ENCODE measurements around the gene XRCC3. TPM values are rescaled to one million over a fixed set of nuclear protein-coding genes. Genes with fewer than 3 reads are reported as not detected.

Gene XRCC3
- total and polyA plus RNA-seq, 2 of the 8 experiments (the other 6 are each of a cell fraction or from before 2014, with no cell fraction given) = 36.9 to 41.8 TPM

GRCh38 chr14:103684871-103685270 lies 30.4 kb downstream of the XRCC3 start:
- Histone ChIP-seq H3K4me1 (replicated peaks in 1 of 4; ENCODE audit: control insufficient read depth in 3 of 4, insufficient read depth in 4 of 4, low read length in 3 of 4) (peaks cover 0 to 3% (median 0%) of the 10 kb centered on the region in 4 experiments; a peak in 1 of 7 replicates), H2BK12ac (ENCODE audit: low read depth, low read length) (no peak overlapping the region), H3K23ac (ENCODE audit: insufficient read length) (no peak overlapping the region), H3K27me3 (replicated peaks in 1 of 4; ENCODE audit: control insufficient read depth in 3 of 4, extremely low read depth in 1 of 4, insufficient read depth in 3 of 4, low read length in 3 of 4) (no peaks in the 10 kb centered on the region), H3K4me3 (ENCODE audit: extremely low read depth in 1 of 4, insufficient read depth in 2 of 4, low read depth in 3 of 4, low read length in 4 of 4) (no peak overlapping the region), H4K20me1 (replicated peaks in 1 of 2; ENCODE audit: control insufficient read depth in 1 of 2, insufficient read depth in 2 of 2, low read length in 2 of 2) (peaks cover 10% of the 10 kb centered on the region in 2 experiments), H3K9me3 (ENCODE audit: insufficient read depth in 2 of 2, low read depth in 1 of 2, low read length in 1 of 2) (no peaks in the 10 kb centered on the region), H2BK20ac (ENCODE audit: low read length) (no peak overlapping the region), H3K9ac (replicated peaks in 1 of 4; ENCODE audit: extremely low read depth in 1 of 4, low read depth in 3 of 4, low read length in 3 of 4) (no peak overlapping the region), H4K5ac (ENCODE audit: insufficient read length, low read depth, low read length) (no peak overlapping the region), H3K23me2 (ENCODE audit: low read depth, low read length) (no peaks in the 10 kb centered on the region), H3K4ac (replicated peaks; ENCODE audit: insufficient read length, low read depth, low read length) (no peak overlapping the region), H3K4me2 (ENCODE audit: insufficient read depth in 1 of 2, low read depth in 2 of 2, low read length in 2 of 2) (no peak overlapping the region), H2BK5ac (ENCODE audit: low read depth, low read length) (no peak overlapping the region), H2BK120ac (replicated peaks; ENCODE audit: low read depth, low read length) (no peak overlapping the region), H3K18ac (ENCODE audit: extremely low read depth, low read length) (no peak overlapping the region), H3K79me1 (ENCODE audit: low read depth, low read length) (peaks cover 5% of the 10 kb centered on the region), H2AK5ac (ENCODE audit: low read depth, low read length) (no peak overlapping the region), H3K36me3 (ENCODE audit: control insufficient read depth in 2 of 4, insufficient read depth in 4 of 4, low read length in 3 of 4) (peaks cover 20 to 70% (median 32%) of the 10 kb centered on the region in 4 experiments), H3K56ac (replicated peaks; ENCODE audit: insufficient read length, low read depth, low read length) (no peak overlapping the region), H3K79me2 (ENCODE audit: control insufficient read depth in 1 of 2, insufficient read depth in 2 of 2, low read length in 2 of 2) (peaks cover 0 to 3% of the 10 kb centered on the region in 2 experiments; a peak in 1 of 4 replicates), H4K8ac (ENCODE audit: extremely low read depth, insufficient read depth, low read length) (no peak overlapping the region), H4K91ac (replicated peaks; ENCODE audit: insufficient read length, low read length) (no peak overlapping the region), H3K27ac (ENCODE audit: low read depth, low read length) (no peak overlapping the region), H2BK15ac (ENCODE audit: low read length) (no peak overlapping the region), H3K14ac (ENCODE audit: insufficient read length) (no peak overlapping the region), H2AFZ (ENCODE audit: low read length) (no peak overlapping the region)
- DNase-seq (ENCODE audit: low read depth in 1 of 2, low spot score in 2 of 2) (no peak), FAIRE-seq (no peak)
- POLR2A ChIA-PET (ENCODE audit: partially characterized antibody) = interaction anchor here (1.6 to 2.0 kb wide), 2 partner anchors 9 to 16 kb away, joined by 4 to 6 read pairs; no protein-coding TSS in a partner anchor
- CTCF ChIA-PET (ENCODE audit: partially characterized antibody) = no interaction called here
- WGBS, 2 experiments (ENCODE audit: extremely low coverage in 1 of 2, insufficient coverage in 1 of 2, insufficient read length in 1 of 2, insufficient replicate concordance in 2 of 2, low coverage in 1 of 2, low lambda C conversion rate in 2 of 2, missing lambda C conversion rate in 1 of 2) = 97% methylated on average over 15 of the region's 15 CpGs; no CpG with 5 or more reads in 1 of the 2 experiments
- TF ChIP-seq KDM5A (IDR thresholded peaks at IDR 0.05; ENCODE audit: low read length) (no peak), CBX8 (IDR thresholded peaks at IDR 0.05; ENCODE audit: borderline replicate concordance, low read depth, low read length) (no peak), RBBP5 (IDR thresholded peaks at IDR 0.05; ENCODE audit: borderline replicate concordance, low read depth, low read length) (no peak), POLR2AphosphoS5 (IDR thresholded peaks at IDR 0.05; ENCODE audit: low read depth, low read length) (no peak), GABPA (IDR thresholded peaks at IDR 0.05; ENCODE audit: borderline replicate concordance, insufficient read depth, low read length) (no peak), JUN (IDR thresholded peaks at IDR 0.05; ENCODE audit: low read depth, low read length) (no peak), POU5F1 (IDR thresholded peaks at IDR 0.05; ENCODE audit: low read depth, low read length) (no peak), BRCA1 (IDR thresholded peaks at IDR 0.05; ENCODE audit: low read depth, low read length) (no peak), CTCF (IDR thresholded peaks at IDR 0.05; ENCODE audit: control extremely low read depth in 1 of 3, insufficient read depth in 1 of 3, low read depth in 1 of 3, low read length in 3 of 3) (no peak), SIN3A (conservative IDR thresholded peaks at IDR 0.05 in 1 of 2, IDR thresholded peaks at IDR 0.05 in 1 of 2; ENCODE audit: low read depth in 1 of 2, low read length in 2 of 2) (no peak)

All from H1 (cell line).